ENCODE measurements around the gene ACOXL.

ACOXL gene

DNA sequence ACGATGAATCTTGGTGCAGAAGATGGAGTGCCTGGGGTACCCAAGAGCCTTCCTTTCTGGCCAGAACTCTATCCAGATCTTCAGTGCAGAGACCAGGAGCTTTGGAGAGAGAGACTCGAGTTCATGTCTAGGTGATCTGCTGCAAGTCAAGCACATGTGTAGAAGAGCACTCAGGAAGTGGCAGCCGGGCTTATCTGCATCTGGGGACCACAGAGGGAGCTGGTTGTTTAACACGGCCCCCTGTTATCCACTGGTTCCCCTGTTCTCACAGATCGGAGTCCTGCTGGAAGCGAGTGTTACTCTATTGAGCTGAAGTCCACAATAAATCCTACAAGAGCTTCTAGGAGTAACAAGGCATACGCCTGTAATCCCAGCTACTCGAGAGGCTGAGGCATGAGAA lies 128.3 kb downstream of the ACOXL start:
- no peak for DNase-seq

DNA sequence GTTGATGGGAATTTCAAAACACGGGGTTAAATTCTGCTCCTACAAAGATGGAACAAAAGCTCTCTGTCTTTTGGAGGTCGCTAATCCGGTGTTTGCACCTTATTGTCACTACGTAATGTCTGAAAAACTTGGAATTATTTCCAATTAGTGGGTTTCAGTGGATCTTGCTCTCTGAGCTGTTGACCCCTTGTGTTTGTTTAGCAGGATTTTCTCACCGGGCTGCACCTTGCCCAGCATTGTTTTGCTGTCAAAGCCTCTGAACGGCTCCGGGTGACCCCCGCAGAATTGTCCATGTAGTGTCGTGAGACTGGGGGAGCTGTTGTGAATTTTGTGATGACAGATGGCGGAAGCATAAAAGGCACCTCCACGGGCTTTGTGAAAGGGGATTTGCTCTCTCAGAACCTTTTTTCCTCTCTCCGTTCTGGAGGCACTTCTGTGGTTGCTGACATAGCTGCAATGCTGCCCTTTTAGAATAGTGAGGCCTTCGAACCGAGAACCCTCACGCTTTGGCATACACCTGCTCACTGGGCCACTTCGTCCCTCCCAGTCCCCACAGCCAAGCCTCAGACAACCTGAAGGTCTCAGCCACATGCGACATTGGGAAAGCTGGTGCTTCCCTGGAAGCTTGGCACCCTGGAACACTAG lies 129.4 kb downstream of the ACOXL start:
- no peak for DNase-seq

GRCh38 chr2:110863726-110864125 lies 131.4 kb downstream of the ACOXL start:
- no peak for DNase-seq

DNA sequence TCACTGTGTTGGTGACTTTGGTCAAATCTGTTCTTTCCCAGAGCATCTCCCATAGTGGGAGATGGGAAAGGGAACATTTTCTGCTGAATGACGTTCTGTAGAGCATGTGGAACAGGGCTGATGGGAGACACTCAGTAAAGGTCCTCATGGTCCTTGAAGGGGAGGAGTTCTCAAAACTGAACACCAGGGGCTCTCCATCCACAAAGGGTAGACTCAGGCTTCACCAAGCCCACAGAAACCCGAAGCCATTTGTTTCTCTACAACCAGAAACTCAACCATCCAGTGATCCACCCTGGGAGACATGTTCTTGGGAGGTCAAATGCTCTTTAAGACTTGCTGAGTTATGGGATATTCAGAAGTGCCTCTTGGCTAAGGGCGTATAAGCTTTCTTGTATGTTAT lies 131.8 kb downstream of the ACOXL start:
- no peak for DNase-seq

DNA sequence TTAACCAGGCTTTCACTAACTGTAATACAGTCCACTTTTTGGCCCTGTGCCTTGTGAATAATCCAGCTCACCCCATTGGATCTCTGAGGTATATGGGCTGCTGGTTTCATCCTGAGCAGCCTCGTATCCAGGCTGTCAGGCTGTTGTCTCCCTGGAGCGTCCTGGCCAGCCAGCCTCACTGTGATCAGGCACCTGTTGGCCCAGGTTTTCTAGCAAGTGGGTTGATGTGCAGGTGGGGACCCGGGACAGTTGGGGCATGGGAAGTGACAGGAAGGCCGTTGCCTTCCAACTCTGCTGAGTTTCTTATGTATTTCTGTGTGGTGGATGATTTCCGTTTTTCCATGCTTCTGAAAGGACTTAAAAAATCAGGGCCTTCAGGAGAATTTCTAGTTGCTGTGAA lies 132.4 kb downstream of the ACOXL start:
- no peak for DNase-seq

- peak; percentile 43 for DNase-seq
Measured at GRCh38 chr2:110865188-110865587, 132.8 kb downstream of the ACOXL start.

GRCh38 chr2:110866045-110866444 lies 133.7 kb downstream of the ACOXL start:
- no peak for DNase-seq

DNA sequence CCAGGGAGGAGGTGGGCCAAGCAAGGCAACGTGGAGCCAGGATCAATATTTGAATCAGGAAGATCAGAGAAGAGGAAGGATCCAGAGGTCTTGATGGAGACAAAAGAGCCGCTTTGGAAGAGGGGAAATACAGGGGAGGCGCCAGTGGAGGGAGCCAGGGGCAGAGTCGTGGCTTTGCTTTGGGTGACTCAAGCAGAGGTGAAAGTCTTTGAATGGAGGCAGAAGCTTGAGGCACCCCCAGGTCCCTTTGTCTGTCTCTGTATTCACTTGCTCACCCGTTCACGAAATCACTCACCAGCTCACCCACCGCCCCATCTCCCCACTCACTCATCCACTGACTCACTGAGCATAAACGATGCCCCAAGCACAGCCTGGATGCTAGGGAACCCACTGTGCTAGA lies 134.1 kb downstream of the ACOXL start:
- DNase-seq, result peak; percentile 75

DNA sequence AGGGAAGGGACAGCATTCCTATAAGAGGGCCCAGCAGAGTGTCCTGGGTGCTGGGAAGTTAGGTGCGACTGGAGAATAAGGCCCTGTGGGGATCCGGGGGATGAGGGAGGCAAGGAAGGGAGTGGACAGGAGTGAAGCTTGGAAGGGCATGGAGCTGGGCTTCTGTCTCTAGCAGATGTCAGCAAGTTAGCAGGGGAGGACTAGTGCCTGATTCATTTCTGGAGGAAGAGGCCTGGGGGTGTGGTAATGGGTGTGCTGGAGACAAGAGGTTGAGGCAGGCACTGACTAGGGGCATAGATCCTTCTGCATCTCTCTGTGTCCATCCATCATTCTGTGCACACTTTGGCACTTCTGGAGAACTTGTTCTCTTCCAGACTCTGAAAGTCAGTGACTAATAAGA lies 134.7 kb downstream of the ACOXL start:
- DNase-seq, result no peak

DNA sequence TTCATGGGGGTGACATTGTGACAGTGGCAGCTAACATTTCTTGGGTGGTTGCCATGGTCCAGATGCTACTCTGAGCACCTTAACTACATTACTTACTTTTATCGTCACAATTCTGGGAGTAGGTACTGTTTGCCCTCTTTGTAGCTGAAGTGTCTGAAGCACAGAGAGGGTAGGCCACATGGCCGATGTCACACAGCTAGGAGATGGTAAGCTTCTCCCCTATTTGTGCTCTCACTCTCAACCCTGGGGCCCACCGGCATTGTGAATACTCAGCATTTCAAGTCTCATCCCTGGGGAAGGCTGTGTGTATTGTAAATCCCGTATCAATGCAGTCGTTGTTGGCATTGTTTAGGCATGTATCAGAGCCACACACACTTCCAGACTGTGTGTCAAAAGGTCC lies 136.6 kb downstream of the ACOXL start:
- DNase-seq, result no peak

DNA sequence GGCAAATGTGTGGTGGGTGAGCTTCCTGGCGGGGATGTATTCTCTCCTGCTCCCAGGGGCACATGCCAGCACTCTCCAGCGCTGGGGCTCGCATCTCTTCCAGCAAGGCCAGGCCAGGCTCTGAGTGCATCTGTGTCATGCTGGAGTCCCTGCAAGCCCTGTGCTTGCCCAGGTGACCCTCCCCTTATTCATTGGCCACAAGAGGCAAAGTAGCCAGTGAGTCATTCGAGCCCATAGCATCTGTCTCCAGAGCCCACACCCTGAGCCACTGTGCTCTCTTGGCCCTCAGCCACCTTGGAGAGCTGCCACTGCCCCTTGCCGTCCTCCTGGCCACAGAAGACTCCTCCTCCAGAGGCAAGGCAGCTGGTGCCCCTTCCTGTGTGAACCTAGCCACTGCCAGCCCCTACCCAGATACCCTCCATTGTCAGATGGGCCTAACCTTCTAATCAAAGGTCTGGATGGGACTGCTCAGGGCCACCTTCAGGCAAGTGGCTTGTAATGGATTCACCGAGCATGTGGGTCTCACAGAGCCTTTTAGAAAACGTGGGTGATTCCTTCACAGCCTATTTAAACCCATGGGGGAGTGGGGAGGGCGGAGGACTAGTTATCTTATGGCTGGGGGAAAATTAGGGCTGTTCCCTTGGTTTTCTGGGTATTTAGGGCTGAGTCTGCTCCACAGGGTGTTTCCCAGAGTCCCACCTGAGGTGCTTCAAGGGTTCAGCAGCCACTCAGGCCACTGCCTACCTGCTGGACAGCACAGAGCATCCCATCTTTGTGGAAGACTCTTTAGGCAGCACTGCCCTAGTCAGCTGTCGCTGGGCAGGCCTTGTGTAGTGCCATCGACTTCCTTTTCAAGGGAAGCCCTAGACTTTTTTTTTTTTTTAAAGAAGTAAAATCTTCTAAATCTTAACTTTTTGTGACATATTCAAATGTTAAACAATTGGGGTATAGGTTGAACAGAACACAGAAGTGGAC lies 137.4 kb downstream of the ACOXL start:
- DNase-seq, result no peak

GRCh38 chr2:110870545-110870944 lies 138.2 kb downstream of the ACOXL start:
- no peak for DNase-seq

DNA sequence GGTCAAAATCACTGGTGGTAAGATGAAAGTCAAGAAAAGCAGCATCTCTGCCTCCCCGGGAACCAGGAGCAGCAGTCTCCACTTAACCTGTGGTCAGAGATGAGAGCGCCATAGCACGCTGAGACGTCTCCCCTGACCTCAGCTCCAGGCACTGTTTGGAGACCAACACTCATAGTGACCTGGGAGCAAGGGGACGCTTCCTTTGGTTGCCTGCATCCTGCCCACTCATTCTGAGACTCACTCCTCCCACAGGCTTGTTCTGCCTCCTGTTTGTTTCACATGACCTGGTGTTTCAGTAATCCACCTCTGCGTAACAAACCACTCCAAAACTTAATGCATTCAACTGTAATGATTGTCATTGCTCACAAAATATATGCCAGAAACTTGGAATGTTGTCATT lies 139.3 kb downstream of the ACOXL start:
- no peak for DNase-seq

- no peak for DNase-seq
Measured at GRCh38 chr2:110872521-110872920, 140.1 kb downstream of the ACOXL start.

DNA sequence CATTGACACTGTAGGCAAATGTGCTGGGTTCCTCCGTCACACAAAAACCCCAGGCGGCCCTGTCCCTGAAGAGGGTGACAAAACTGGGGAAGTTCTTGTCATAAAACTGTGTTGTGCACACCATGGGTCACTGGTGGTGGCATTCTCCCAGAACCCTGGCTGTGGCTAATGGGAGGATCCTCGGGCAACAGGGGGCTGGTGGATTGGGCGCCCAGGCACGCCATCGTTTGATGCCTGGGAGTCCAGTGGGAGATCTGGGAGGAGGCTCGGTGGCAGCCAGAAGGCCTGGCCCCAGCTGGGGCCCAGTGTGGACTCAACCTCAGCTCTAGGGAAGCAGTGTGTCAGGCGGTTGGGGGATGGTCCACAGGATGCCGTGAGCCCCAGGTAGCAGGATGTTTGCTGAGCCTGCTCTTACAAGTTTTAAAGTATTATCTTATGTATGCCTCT lies 140.7 kb downstream of the ACOXL start:
- DNase-seq, result no peak

- no peak for DNase-seq
Measured at GRCh38 chr2:110873597-110874452, 141.5 kb downstream of the ACOXL start.

- DNase-seq, result no peak
Measured at GRCh38 chr2:110874453-110875383, 142.3 kb downstream of the ACOXL start.

DNA sequence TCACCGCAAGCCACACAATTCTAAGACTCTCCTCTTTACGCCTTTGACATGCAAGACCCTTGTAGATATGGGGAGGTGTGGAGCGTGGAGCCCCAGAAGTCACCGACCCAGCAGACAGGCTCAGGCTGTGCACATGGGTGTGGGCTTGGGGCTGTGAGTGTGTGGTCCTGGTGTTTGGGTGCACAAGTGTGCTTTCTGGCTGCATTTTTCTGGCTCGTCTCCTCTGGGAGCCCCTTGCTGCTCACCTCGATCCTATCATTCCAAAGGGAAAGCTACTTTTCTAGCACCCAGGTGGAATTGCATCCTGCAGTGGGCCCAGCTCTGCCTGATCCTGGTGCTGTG lies 143.0 kb downstream of the ACOXL start:
- DNase-seq, result no peak

GRCh38 chr2:110876167-110876999 lies 144.0 kb downstream of the ACOXL start:
- no peak for DNase-seq

DNA sequence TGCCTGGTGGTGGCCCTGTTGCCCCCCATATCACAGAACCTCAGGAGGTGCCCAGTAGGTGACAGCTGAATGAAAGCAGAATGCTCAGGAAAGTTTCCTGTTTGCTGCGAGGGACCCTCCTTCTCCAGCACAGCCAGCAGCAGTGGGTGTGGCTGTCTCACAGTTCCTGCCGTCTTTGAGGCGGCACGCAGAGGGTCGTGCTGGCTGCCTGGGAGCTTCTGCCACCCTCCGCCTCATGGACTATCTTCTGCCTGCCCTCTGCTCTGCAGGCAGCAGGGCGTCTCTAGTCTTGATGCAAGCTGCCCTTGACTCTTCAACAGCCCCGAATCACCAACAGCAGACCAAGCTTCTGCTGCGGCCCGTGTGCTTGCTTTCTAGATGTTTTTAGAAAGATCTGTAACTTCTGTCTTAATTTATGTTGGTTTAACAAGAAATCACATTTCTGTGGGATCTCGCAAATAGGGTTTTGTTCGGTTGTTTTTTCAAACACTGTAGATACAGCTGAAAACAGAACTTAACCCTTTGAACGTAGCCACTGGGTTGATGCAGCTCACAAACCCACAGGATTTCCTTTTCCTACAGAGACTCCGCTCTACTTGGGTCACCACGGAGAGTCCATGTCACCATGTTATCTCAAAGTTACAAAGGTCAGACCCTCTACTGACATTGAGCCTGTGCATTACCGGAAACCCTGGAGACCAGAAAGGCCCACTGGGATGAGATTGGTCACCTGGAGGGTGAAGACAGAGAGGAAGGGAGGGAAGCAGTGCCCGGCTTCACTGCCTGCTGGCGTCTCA lies 144.9 kb downstream of the ACOXL start:
- DNase-seq, result no peak
